Mesenchymal stem cell (in vitro differentiated cells and primary cell): Measurements from ENCODE around the gene POU3F2.

Experiments used
- DNase-seq: peaks from one replicate; pipeline ENCODE4 v3.0.0-alpha.2; 2013
- H2AFZ ChIP-seq: one replicate; pipeline ENCODE4 v1.6.1; 2013; ENCODE audit warnings: low read depth, mild to moderate bottlenecking, control low read depth, inconsistent platforms, low read length, moderate library complexity
- H2AK5ac ChIP-seq: 2 replicates; pipeline ENCODE4 v1.6.1; 2013; ENCODE audit warnings: low read length, moderate library complexity, mild to moderate bottlenecking, inconsistent platforms; ENCODE audit not compliant: severe bottlenecking
- H2BK120ac ChIP-seq: one replicate; pipeline ENCODE4 v1.6.1; 2013; ENCODE audit warnings: low read depth, mild to moderate bottlenecking, inconsistent platforms, low read length, moderate library complexity
- H2BK12ac ChIP-seq, 2 experiments: one replicate each; pipeline ENCODE4 v1.6.1; 2013; ENCODE audit warnings: inconsistent platforms in 2 of 2, low read length in 2 of 2, mild to moderate bottlenecking in 2 of 2, moderate library complexity in 2 of 2, control low read depth in 1 of 2
- H2BK15ac ChIP-seq: one replicate; pipeline ENCODE4 v1.6.1; 2013; ENCODE audit warnings: mild to moderate bottlenecking, low read depth, inconsistent platforms; ENCODE audit not compliant: poor library complexity, severe bottlenecking
- H2BK5ac ChIP-seq: 2 replicates; pipeline ENCODE4 v1.6.1; 2013; ENCODE audit warnings: low read depth, mild to moderate bottlenecking, low read length, control low read depth, inconsistent platforms; ENCODE audit not compliant: poor library complexity, severe bottlenecking
- H3K14ac ChIP-seq, 2 experiments: one replicate each; pipeline ENCODE4 v1.6.1; 2013; ENCODE audit warnings: inconsistent platforms in 2 of 2, low read length in 2 of 2, control low read depth in 1 of 2, mild to moderate bottlenecking in 1 of 2, moderate library complexity in 1 of 2
- H3K18ac ChIP-seq, 2 experiments: one replicate each; pipeline ENCODE4 v1.6.1; 2013; ENCODE audit warnings: inconsistent platforms in 2 of 2, low read length in 2 of 2, control low read depth in 1 of 2, low read depth in 1 of 2, mild to moderate bottlenecking in 1 of 2
- H3K23ac ChIP-seq, 2 experiments: one replicate each; pipeline ENCODE4 v1.6.1; 2013; ENCODE audit warnings: inconsistent platforms in 2 of 2, low read length in 2 of 2, mild to moderate bottlenecking in 2 of 2, moderate library complexity in 2 of 2, control low read depth in 1 of 2
- H3K27ac ChIP-seq: 2 replicates; pipeline ENCODE4 v1.5.1; 2013; ENCODE audit warnings: mild to moderate bottlenecking, moderate library complexity, low read length, control low read depth, inconsistent platforms; ENCODE audit not compliant: poor library complexity, severe bottlenecking
- H3K27me3 ChIP-seq, 2 experiments: 2 replicates each; pipeline versions ENCODE4 v1.6.1 to v1.7.0; 2013; ENCODE audit warnings: low read length in 2 of 2, mild to moderate bottlenecking in 2 of 2, moderate library complexity in 2 of 2, control low read depth in 1 of 2, inconsistent platforms in 1 of 2; ENCODE audit not compliant: control insufficient read depth in 1 of 2, insufficient read depth in 1 of 2
- H3K36me3 ChIP-seq, 2 experiments: 2 replicates each; pipeline versions ENCODE4 v1.6.1 to v1.7.0; 2013; ENCODE audit warnings: low read length in 2 of 2, control low read depth in 1 of 2, inconsistent platforms in 1 of 2, low read depth in 1 of 2, mild to moderate bottlenecking in 1 of 2; ENCODE audit not compliant: insufficient read depth in 2 of 2, control insufficient read depth in 1 of 2
- H3K4ac ChIP-seq, 2 experiments: one replicate each; pipeline ENCODE4 v1.6.1; 2013; ENCODE audit warnings: inconsistent platforms in 2 of 2, low read length in 2 of 2, mild to moderate bottlenecking in 2 of 2, moderate library complexity in 2 of 2, control low read depth in 1 of 2, low read depth in 1 of 2
- H3K4me1 ChIP-seq: 2 replicates; pipeline ENCODE4 v1.6.1; 2013; ENCODE audit warnings: low read depth, low read length, control low read depth; ENCODE audit not compliant: control insufficient read depth, insufficient read depth
- H3K4me2 ChIP-seq: 2 replicates; pipeline ENCODE4 v1.6.1; 2013; ENCODE audit warnings: low read length, mild to moderate bottlenecking, inconsistent platforms; ENCODE audit not compliant: poor library complexity, severe bottlenecking
- H3K4me3 ChIP-seq, 2 experiments: 2 replicates each; pipeline versions ENCODE4 v1.5.1 to v1.7.0; 2013; ENCODE audit warnings: low read length in 2 of 2, mild to moderate bottlenecking in 2 of 2, control low read depth in 1 of 2, low read depth in 1 of 2; ENCODE audit not compliant: insufficient read depth in 1 of 2
- H3K79me1 ChIP-seq: replicated peaks from 2 replicates; pipeline ENCODE4 v1.6.1; 2013; ENCODE audit warnings: mild to moderate bottlenecking, control low read depth, low read length, inconsistent platforms; ENCODE audit not compliant: poor library complexity, severe bottlenecking
- H3K9ac ChIP-seq: 2 replicates; pipeline ENCODE4 v1.7.0; 2013; ENCODE audit warnings: mild to moderate bottlenecking, low read length, moderate library complexity
- H3K9me3 ChIP-seq: 2 replicates; pipeline ENCODE4 v1.7.0; 2013; ENCODE audit warnings: mild to moderate bottlenecking, low read length; ENCODE audit not compliant: control insufficient read depth
- H4K8ac ChIP-seq: one replicate; pipeline ENCODE4 v1.6.1; 2013; ENCODE audit warnings: inconsistent platforms, mild to moderate bottlenecking, low read length, moderate library complexity
- H4K91ac ChIP-seq: one replicate; pipeline ENCODE4 v1.6.1; 2013; ENCODE audit warnings: mild to moderate bottlenecking, low read length, inconsistent platforms
- WGBS: methylation state at CpG from one replicate; pipeline ENCODE4 v1.1.7; 2013; ENCODE audit warnings: mixed read lengths; 5-methylcytosine and 5-hydroxymethylcytosine counted together

Gene POU3F2

GRCh38 chr6:98840996-98841513 is 6.7 kb downstream of the POU3F2 start:
- no peak overlapping the region for H4K91ac ChIP-seq
- H2AK5ac ChIP-seq: no peak overlapping the region
- H3K9ac ChIP-seq: no peak overlapping the region
- no peak overlapping the region for H3K14ac ChIP-seq
- H2BK5ac ChIP-seq: no peak overlapping the region
- H3K4me3 ChIP-seq: no peak overlapping the region
- no peak overlapping the region for H3K23ac ChIP-seq
- H4K8ac ChIP-seq: no peak overlapping the region
- DNase-seq: no peak
- no peaks in the 10 kb centered on the region for H3K79me1 ChIP-seq
- H3K36me3 ChIP-seq: no peaks in the 10 kb centered on the region
- H3K4me2 ChIP-seq: no peak overlapping the region
- H3K9me3 ChIP-seq: no peaks in the 10 kb centered on the region
- no peak overlapping the region for H3K27ac ChIP-seq
- H2BK12ac ChIP-seq: no peak overlapping the region
- H3K4ac ChIP-seq: no peak overlapping the region
- H2AFZ ChIP-seq: no peak overlapping the region
- no peak overlapping the region for H2BK15ac ChIP-seq
- H2BK120ac ChIP-seq: no peak overlapping the region
- H3K27me3 ChIP-seq: peaks cover 90 to 98% of the 10 kb centered on the region in 2 experiments
- no peak overlapping the region for H3K18ac ChIP-seq
- H3K4me1 ChIP-seq: peaks cover 19% of the 10 kb centered on the region

- no peak overlapping the region for H2BK12ac ChIP-seq
- H3K79me1 ChIP-seq: no peaks in the 10 kb centered on the region
- 3% methylated on average over 7 of the region's 9 CpGs for WGBS
- peaks cover 19% of the 10 kb centered on the region for H3K4me1 ChIP-seq
- H3K27me3 ChIP-seq: peaks cover 83 to 98% of the 10 kb centered on the region in 2 experiments
- no peak overlapping the region for H3K23ac ChIP-seq
- H3K4me2 ChIP-seq: no peak overlapping the region
- H4K8ac ChIP-seq: no peak overlapping the region
- H2BK5ac ChIP-seq: no peak overlapping the region
- no peak overlapping the region for H3K18ac ChIP-seq
- H2BK15ac ChIP-seq: no peak overlapping the region
- no peak overlapping the region for H3K14ac ChIP-seq
- no peak overlapping the region for H3K27ac ChIP-seq
- H2BK120ac ChIP-seq: no peak overlapping the region
- no peak overlapping the region for H2AK5ac ChIP-seq
- H4K91ac ChIP-seq: no peak overlapping the region
- H3K36me3 ChIP-seq: no peaks in the 10 kb centered on the region
- H3K4me3 ChIP-seq: no peak overlapping the region
- no peak overlapping the region for H2AFZ ChIP-seq
- no peak for DNase-seq
- no peaks in the 10 kb centered on the region for H3K9me3 ChIP-seq
- H3K9ac ChIP-seq: no peak overlapping the region
- no peak overlapping the region for H3K4ac ChIP-seq
Measured at GRCh38 chr6:98841621-98842341, 7.4 kb downstream of the POU3F2 start.

- Histone ChIP-seq H3K4ac (no peak overlapping the region), H3K4me3 (no peak overlapping the region), H3K27me3 (peaks cover 79 to 98% of the 10 kb centered on the region in 2 experiments), H3K4me2 (no peak overlapping the region), H3K36me3 (no peaks in the 10 kb centered on the region), H2AFZ (no peak overlapping the region), H3K23ac (no peak overlapping the region), H3K18ac (no peak overlapping the region), H3K27ac (no peak overlapping the region), H2AK5ac (no peak overlapping the region), H2BK15ac (no peak overlapping the region), H3K9me3 (no peaks in the 10 kb centered on the region), H4K8ac (no peak overlapping the region), H3K9ac (no peak overlapping the region), H2BK5ac (no peak overlapping the region), H2BK120ac (no peak overlapping the region), H2BK12ac (no peak overlapping the region), H3K79me1 (no peaks in the 10 kb centered on the region), H3K14ac (no peak overlapping the region), H3K4me1 (peaks cover 19% of the 10 kb centered on the region), H4K91ac (no peak overlapping the region)
- DNase-seq: no peak
- WGBS: 3% methylated on average over 44 of the region's 44 CpGs
Measured at GRCh38 chr6:98842342-98843180, 8.2 kb downstream of the POU3F2 start.
